GM12878 (cell line): ENCODE results near the gene PMP22. TPM values are rescaled to one million over a fixed set of nuclear protein-coding genes. Genes with fewer than 3 reads are reported as not detected.

Source experiments
- ATAC-seq: fragments of 200-7000 bp; cut with Tn5 transposase; 3 replicates; pipeline ENCODE4 v1.9.1; 2020; ENCODE audit warnings: mild to moderate bottlenecking, moderate library complexity
- BruUV-seq: library from RNA; stranded (reverse); fragments of 400-500 nt; replicated peaks from 2 replicates; lab custom pipeline; 2021; lab: Mats Ljungman, UMichigan
- CTCF ChIA-PET: fragments of 300-600 bp; sonication (Branson Sonifier 250); formaldehyde crosslinking; extraction: SDS; loops from one replicate; lab custom pipeline; 2021; ENCODE audit warnings: inconsistent platforms; lab: Yijun Ruan, JAX
- POLR2A ChIA-PET: fragments of 350-600 bp; formaldehyde crosslinking; extraction: SDS; loops from one replicate; lab custom pipeline; 2021; ENCODE audit warnings: inconsistent platforms; lab: Charles Lee
- RAD21 ChIA-PET: fragments of 300-600 bp; sonication (Branson Sonifier 250); formaldehyde crosslinking; loops from one replicate; lab custom pipeline; 2023; ENCODE audit warnings: antibody characterized with exemption; ENCODE audit not compliant: unreplicated experiment; lab: Charles Lee
- SMC1A ChIA-PET: fragments of 300-600 bp; sonication (Branson Sonifier 250); formaldehyde crosslinking; loops from one replicate; lab custom pipeline; 2023; ENCODE audit not compliant: unreplicated experiment, uncharacterized antibody; lab: Charles Lee
- DNase-seq: peaks from one replicate; pipeline ENCODE4 v3.0.0-alpha.2; 2011; ENCODE audit warnings: low read depth, low spot score
- FAIRE-seq: peaks from 3 replicates; lab custom pipeline; 2011; peaks lifted over from hg19 to GRCh38; lab: Jason Lieb, UNC
- H2AFZ ChIP-seq: 2 replicates; pipeline ENCODE4 v1.6.0; 2011; ENCODE audit warnings: low read depth, low read length, control low read depth; ENCODE audit not compliant: control insufficient read depth
- H3K27ac ChIP-seq: 2 replicates; pipeline ENCODE4 v1.5.1; 2011; ENCODE audit warnings: control low read depth; ENCODE audit not compliant: control insufficient read depth, insufficient read depth
- H3K27me3 ChIP-seq, 2 experiments: replicated peaks in 1 of 2; 2 replicates each; pipeline versions ENCODE4 v1.6.0 to v1.6.1; 2011; ENCODE audit warnings: low read length in 1 of 2; ENCODE audit not compliant: control insufficient read depth in 2 of 2, insufficient read depth in 2 of 2
- H3K36me3 ChIP-seq, 2 experiments: 2 replicates each; pipeline ENCODE4 v1.5.1; 2011; ENCODE audit warnings: low read length in 1 of 2; ENCODE audit not compliant: control insufficient read depth in 2 of 2, insufficient read depth in 2 of 2
- H3K4me1 ChIP-seq: 2 replicates; pipeline ENCODE4 v1.6.1; 2011; ENCODE audit warnings: mild to moderate bottlenecking, low read length, moderate library complexity, mixed read lengths; ENCODE audit not compliant: control insufficient read depth, insufficient read depth
- H3K4me2 ChIP-seq: 2 replicates; pipeline ENCODE4 v1.6.0; 2011; ENCODE audit warnings: control low read depth; ENCODE audit not compliant: control insufficient read depth, insufficient read depth
- H3K4me3 ChIP-seq: fragments of 200-600 bp; sonication (generic); 2 replicates; pipeline ENCODE4 v1.5.1; 2016
- H3K79me2 ChIP-seq: 2 replicates; pipeline ENCODE4 v1.6.0; 2011; ENCODE audit warnings: low read length; ENCODE audit not compliant: control insufficient read depth, insufficient read depth
- H3K9ac ChIP-seq: 2 replicates; pipeline ENCODE4 v1.8.0; 2011; ENCODE audit warnings: low read length, control low read depth, mixed read lengths; ENCODE audit not compliant: control insufficient read depth, insufficient read depth
- H3K9me3 ChIP-seq: replicated peaks from 3 replicates; pipeline ENCODE4 v1.5.1; 2011; ENCODE audit warnings: mild to moderate bottlenecking, low read length; ENCODE audit not compliant: control insufficient read depth, insufficient read depth
- H4K20me1 ChIP-seq: 2 replicates; pipeline ENCODE4 v1.6.0; 2011; ENCODE audit not compliant: control insufficient read depth, insufficient read depth
- ATF3 ChIP-seq: IDR thresholded peaks from 2 replicates; pipeline ENCODE4 v1.6.1; 2011; ENCODE audit warnings: low read depth, mild to moderate bottlenecking, low read length, moderate library complexity, borderline replicate concordance; ENCODE audit errors: extremely low read depth
- BMI1 ChIP-seq: fragments of 450-650 bp; IDR thresholded peaks from 2 replicates; pipeline ENCODE4 v1.6.1; 2016; ENCODE audit warnings: mild to moderate bottlenecking, moderate library complexity, borderline replicate concordance
- GATAD2B ChIP-seq: fragments of 450-650 bp; conservative IDR thresholded peaks from 2 replicates; pipeline ENCODE4 v1.6.1; 2017; ENCODE audit warnings: low read depth, mild to moderate bottlenecking, moderate library complexity
- JUND ChIP-seq: IDR thresholded peaks from 2 replicates; pipeline ENCODE4 v1.6.1; 2012; ENCODE audit warnings: low read depth, mild to moderate bottlenecking, low read length, improper control_type of control experiment, moderate library complexity
- ZNF384 ChIP-seq: IDR thresholded peaks from 2 replicates; pipeline ENCODE4 v1.6.1; 2012; ENCODE audit warnings: low read depth, mild to moderate bottlenecking, low read length, improper control_type of control experiment, borderline replicate concordance
- WGBS: methylation state at CpG from one replicate; pipeline ENCODE4 v1.1.6; 2016; ENCODE audit warnings: low lambda C conversion rate; ENCODE audit not compliant: insufficient replicate concordance, insufficient coverage; ENCODE audit errors: missing lambda C conversion rate; 5-methylcytosine and 5-hydroxymethylcytosine counted together
- in situ Hi-C: fragments of 300-500 bp; cut with MboI; formaldehyde crosslinking; loops from 9 replicates; pipeline ENCODE4 v1.14.3; 2018; ENCODE audit warnings: mixed read lengths
- intact Hi-C: fragments of 100-400 bp; cut with micrococcal nuclease; formaldehyde crosslinking; loops from one replicate; pipeline ENCODE4 v1.14.2; 2022; ENCODE audit not compliant: unreplicated experiment
- polyA plus RNA-seq, 11 experiments: library from polyadenylated mRNA; depleted of rRNA in 4 of 11; unstranded in 6 of 11; stranded (reverse) in 5 of 11; fragments of >200 nt; fragmentation: Nextera tagmentation in 4 of 11; fragmentation: Illumina TruSeq in 1 of 11; extraction: Ambion mirVana in 4 of 11; extraction: Trizol in 1 of 11; gene quantifications; 1 replicate in 1 of 11; 2 replicates in 10 of 11; pipeline versions ENCODE4 v1.2.1 to v1.2.3, GENCODE V29; 2011 to 2016; ENCODE audit warnings: inconsistent platforms in 2 of 11, missing spikeins in 2 of 11, low read depth in 1 of 11
- total RNA-seq, 4 experiments: library from RNA; depleted of rRNA in 3 of 4; stranded (reverse); fragments of >200 nt in 3 of 4; fragmentation: Illumina TruSeq in 1 of 4; extraction: Trizol in 1 of 4; gene quantifications; 2 replicates each; pipeline versions ENCODE4 v1.2.1 to v1.2.3, GENCODE V29; 2013 to 2021

PMP22 gene
- total and polyA plus RNA-seq, 10 of the 15 experiments (the other 5 are each of a cell fraction or from before 2014, with no cell fraction given): 0.59 TPM; not detected in 9

- no peak for ATAC-seq
- no peak overlapping the region for H3K27ac ChIP-seq
- intact Hi-C loops: no loop called here
- H3K27me3 ChIP-seq: no peaks in the 10 kb centered on the region
- H3K4me1 ChIP-seq: no peaks in the 10 kb centered on the region
- H2AFZ ChIP-seq: no peak overlapping the region
- no peaks in the 10 kb centered on the region for H3K36me3 ChIP-seq
- 2% methylated on average over 4 of the region's 4 CpGs for WGBS
- CTCF ChIA-PET: no interaction called here
- TF ChIP-seq ZNF384: no peak
- TF ChIP-seq BMI1: no peak
- TF ChIP-seq, all 136 proteins: peak for 0
- H3K4me3 ChIP-seq: no peak overlapping the region
- POLR2A ChIA-PET: no interaction called here
- DNase-seq (no peak), FAIRE-seq (no peak)
- H4K20me1 ChIP-seq: no peaks in the 10 kb centered on the region
- SMC1A ChIA-PET: no interaction called here
- H3K79me2 ChIP-seq: no peaks in the 10 kb centered on the region
- in situ Hi-C loops: no loop called here
- no peaks in the 10 kb centered on the region for H3K9me3 ChIP-seq
- RAD21 ChIA-PET: no interaction called here
- no peak overlapping the region for H3K9ac ChIP-seq
- no TSS peak for BruUV-seq
- H3K4me2 ChIP-seq: no peak overlapping the region
These were observed 79.5 kb downstream of the PMP22 start for GRCh38 chr17:15185625-15185991.

GRCh38 chr17:15184872-15185624, 80.1 kb downstream of the PMP22 start:
- DNase-seq (no peak), FAIRE-seq (no peak), ATAC-seq (no peak)
- H3K4me3 ChIP-seq: no peak overlapping the region
- no peaks in the 10 kb centered on the region for H3K9me3 ChIP-seq
- BruUV-seq: no TSS peak
- in situ Hi-C loops (no loop called here), intact Hi-C loops (no loop called here)
- SMC1A ChIA-PET: no interaction called here
- no peak overlapping the region for H3K9ac ChIP-seq
- no peaks in the 10 kb centered on the region for H4K20me1 ChIP-seq
- H3K27ac ChIP-seq: no peak overlapping the region
- POLR2A ChIA-PET: no interaction called here
- CTCF ChIA-PET: no interaction called here
- no peaks in the 10 kb centered on the region for H3K27me3 ChIP-seq
- no peaks in the 10 kb centered on the region for H3K4me1 ChIP-seq
- no peaks in the 10 kb centered on the region for H3K79me2 ChIP-seq
- H3K36me3 ChIP-seq: no peaks in the 10 kb centered on the region
- no peak overlapping the region for H2AFZ ChIP-seq
- 1% methylated on average over 5 of the region's 5 CpGs for WGBS
- no peak for TF ChIP-seq GATAD2B
- no peak for TF ChIP-seq JUND
- no peak for TF ChIP-seq ATF3
- RAD21 ChIA-PET: no interaction called here
- no peak overlapping the region for H3K4me2 ChIP-seq
